Measurements from ENCODE around the gene RBM5.

DNA sequence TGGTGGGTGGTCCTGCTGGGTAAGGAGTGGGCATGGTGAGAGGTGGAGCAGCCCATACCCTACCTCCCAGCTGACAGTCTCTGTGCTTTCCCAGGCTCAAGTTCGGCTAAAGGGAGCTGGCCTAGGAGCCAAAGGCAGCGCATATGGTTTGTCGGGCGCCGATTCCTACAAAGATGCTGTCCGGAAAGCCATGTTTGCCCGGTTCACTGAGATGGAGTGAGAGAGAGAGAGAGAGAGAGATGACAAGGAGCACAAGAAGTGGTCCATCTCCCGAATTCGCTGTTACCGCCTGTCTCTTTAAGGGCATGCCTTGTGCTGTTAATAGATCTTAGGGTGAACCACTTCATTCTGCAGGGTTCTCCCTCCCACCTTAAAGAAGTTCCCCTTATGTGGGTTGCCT lies 29.5 kb downstream of the RBM5 start:
- TF ChIP-seq FOXM1 (IDR thresholded peaks at IDR 0.05; ENCODE audit: borderline replicate concordance) (no peak), BHLHE40 (IDR thresholded peaks at IDR 0.05; ENCODE audit: borderline replicate concordance) (no peak), SP1 (IDR thresholded peaks at IDR 0.05) (no peak), HDGF (IDR thresholded peaks at IDR 0.05; ENCODE audit: borderline replicate concordance) (no peak), SUZ12 (IDR thresholded peaks at IDR 0.05) (no peak)

Data from HEK293T (cell line).